ENCODE measurements around the gene ZFP62.

The ZFP62 gene

DNA sequence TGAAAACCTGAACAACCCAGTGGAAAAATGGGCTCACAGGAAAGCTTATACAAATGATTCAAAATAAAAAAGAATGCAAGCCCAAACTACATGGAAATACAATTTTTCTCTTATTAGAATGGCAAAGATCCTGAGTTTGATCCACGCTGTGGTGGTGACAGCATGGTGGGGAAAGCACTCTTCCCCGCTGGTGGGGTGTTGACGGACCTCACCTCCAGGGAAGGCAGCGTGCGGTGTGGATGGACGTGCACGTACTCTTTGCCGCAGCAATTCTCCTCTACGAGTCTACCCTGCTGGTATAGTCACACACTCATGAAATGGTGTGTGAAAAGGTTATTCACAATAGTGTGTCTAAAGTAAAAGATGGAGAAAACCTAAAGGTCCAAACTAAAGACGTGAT, 5.9 kb upstream of the ZFP62 start:
- DNase-seq = no peak

DNA sequence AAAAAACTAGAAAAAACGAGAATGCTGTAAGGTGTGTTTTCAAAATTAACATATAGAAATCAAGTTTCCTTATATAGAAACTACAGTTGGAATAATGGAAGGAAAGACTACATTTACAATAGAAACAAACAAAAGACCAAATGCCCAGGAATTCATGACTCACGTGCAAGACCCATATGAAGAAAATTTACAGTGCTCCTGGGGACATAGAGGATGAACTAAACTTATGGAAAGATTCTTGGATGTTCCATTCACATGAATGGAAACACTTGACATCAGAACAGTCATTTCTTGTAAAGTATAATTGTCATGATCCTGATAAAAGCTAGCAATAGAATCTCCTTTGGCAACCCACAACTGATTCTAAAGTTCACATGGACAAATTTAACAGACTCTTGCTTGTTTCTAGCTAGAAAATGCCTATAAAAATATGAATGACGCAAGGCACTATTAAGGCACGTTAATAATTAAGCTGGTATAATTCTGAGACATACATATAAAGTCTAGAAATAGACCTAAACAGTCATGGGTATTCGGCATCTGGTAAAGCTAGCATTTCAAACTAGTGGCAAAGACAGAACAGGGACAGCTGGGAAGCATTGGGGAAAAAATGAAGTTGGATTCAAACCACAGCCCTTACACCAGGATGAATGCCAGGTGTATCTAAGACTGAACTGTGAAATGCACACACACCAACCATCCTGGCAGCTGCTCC, 5.1 kb upstream of the ZFP62 start:
- no peak for DNase-seq

DNA sequence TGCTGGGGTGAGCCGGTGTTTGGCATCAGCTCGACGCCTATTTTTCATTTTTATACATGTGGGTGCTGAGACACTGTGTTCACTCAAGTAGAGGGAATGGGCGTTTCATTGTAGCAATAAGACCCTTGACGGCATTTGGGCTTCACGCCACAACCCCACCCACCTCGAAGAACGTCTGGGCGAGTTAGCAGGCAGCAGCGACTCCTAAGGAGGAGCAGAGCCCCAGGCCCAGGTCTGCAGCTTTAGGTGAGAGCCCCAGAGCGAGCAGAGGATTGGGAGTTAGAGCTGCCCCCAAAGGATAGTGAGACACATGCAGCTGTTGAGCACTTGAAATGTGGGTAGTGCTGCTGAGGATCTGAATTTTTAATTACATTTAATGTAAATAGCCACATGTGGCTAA, 1.6 kb upstream of the ZFP62 start:
- DNase-seq = no peak

DNA sequence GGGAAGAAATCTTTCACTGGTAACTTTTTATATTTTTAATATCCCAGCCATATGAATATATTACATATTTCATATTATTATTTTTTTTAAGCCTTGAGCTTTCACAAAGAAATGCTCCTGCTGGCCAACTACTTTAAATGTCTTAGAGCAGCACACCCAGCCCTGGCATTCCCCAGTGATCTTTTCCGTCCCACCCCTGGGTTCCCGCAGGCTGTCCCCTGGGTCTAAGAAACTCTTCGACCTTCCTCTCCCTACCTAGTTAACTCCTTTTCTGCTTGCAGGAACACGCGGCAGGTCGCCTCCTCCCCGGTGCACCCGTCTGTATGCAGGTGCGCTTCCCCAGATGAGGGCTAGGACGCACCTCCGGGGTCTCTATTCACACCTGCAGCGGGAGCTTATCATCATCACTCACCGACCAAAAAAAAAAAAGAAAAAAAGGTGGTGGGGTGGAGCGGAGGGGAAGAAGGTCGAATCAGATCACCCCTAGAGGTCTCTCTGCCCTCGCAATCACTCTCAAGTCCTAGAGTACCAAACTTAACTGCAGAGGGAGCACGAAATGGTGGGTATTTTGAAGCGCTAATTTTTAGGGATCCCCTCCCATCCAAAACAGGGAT, 696 bp downstream of the ZFP62 start:
- no peak for DNase-seq

DNA sequence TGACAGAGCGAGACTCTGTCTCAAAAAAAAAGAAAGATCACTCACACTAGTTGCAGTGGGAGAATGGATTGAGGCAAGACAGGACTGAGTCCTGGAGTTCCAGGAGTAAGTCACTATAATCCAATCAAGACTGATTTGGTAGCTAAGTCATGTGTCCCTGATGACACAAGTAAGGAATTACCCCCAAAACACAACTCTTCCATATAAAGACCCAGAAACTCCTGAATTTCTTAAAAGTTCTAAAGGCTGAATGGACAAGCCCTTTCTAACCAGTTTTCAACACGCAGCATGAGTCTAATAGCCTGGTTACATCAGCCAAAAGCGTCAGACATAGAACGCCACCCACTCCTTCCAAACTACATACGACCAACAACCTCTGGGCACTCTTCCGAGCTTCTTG, 2.5 kb downstream of the ZFP62 start:
- no peak for DNase-seq

DNA sequence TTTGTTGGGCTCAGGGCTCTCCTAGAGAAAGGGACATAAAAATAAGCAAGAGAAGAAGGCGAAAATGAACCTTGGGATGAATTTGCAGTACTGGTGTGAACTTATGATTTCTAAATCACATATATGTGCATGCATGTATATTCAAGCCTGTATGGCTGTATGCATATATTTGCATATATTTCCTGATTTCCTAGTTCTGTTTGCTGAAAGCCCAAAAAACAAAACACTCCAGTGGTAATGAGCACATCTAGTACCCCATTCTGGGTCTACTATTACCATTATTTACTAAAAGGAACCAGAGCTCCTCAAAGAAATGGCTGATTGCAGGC, 7.3 kb downstream of the ZFP62 start:
- DNase-seq = no peak

DNA sequence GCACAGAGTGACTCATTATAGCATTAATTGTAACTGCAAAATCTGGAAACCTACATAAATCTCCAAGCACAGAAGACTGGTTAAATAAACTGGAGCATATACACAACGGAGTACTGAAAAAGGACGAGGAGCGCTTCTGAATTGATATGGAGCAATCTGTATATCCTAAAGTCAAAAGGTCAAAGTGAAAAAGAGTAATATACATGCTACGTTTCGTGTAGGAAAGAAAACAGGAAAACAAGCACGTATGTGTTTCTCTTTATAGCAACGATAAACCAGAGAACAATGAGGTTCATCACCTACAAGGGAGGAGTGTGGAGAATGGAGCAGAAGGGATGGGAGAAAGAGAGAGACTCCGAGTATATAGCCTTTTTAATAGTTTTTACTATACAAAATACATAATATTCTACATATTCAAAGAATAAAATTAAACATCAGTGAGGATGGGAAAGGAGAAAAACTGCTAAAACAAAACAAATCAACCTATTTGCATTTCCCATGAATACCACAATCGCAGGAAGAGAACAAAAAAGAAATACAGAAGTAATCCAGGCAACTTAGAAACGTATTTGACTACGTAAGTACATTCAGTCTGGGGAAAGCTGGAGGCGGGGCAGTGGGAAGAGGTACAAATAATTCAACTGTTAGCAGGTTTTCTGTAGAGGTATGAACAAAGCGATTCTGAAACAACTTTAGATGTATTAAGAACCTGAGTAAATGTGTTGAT, 7.8 kb downstream of the ZFP62 start:
- no peak for DNase-seq

DNA sequence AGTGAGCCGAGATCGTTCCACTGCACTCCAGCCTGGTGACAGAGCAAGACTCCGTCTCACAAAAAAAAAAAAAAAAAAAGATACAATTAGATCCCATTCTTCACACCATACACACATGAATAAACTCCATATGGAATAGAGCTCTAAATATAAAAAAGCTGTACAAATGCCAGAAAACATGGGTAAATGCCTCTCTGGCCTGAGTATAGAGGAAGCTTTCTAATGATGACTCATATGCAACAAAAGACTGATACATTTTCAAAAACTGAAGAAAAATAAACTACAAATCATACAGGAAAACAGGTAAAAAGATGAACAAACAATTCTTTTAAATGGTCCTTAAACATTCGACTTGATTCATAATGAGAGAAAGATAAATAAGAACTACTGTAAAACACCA, 8.6 kb downstream of the ZFP62 start:
- no peak for DNase-seq

DNA sequence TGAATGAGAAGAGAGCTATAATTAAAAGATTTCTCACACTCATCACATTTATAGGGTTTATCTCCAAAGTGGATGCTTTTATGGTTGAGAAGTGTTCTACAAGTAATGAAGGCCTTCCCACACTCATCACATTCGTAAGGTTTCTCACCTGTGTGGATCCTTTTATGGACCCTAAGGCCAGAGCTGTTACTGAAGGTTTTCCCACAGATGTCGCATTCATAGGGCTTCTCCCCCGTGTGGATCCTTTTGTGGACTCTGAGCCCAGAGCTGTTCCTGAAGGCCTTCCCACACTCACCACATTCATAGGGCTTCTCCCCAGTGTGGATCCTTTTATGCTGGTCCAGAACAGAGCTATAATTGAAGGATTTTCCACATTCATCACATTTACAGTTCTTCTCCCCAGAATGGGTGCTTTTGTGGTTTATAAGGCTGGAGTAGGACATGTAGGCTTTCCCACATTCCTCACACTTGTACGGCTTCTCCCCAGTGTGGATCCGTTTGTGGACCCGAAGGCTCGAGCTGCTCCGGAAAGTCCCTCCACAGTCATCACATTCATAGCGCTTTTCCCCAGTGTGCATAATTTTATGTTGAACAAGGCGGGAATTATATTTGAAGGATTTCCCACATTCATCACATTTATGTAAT, 10.5 kb downstream of the ZFP62 start:
- no peak for DNase-seq

DNA sequence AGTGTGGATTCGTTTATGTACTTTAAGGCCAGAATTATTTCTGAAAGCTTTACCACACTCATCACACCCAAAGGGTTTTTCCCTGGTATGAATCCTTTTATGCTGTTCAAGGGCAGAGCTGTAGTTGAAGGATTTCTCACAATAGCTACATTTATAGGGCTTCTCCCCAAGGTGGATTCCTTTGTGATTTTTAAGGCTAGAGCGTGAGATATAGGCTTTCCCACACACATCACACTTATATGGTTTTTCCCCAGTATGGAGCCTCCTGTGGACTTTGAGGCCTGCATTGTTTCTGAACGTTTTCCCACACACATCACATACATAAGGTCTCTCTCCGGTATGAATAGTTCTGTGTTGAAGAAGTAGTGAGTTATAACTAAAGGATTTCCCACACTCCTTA, 11.2 kb downstream of the ZFP62 start:
- no peak for DNase-seq

DNA sequence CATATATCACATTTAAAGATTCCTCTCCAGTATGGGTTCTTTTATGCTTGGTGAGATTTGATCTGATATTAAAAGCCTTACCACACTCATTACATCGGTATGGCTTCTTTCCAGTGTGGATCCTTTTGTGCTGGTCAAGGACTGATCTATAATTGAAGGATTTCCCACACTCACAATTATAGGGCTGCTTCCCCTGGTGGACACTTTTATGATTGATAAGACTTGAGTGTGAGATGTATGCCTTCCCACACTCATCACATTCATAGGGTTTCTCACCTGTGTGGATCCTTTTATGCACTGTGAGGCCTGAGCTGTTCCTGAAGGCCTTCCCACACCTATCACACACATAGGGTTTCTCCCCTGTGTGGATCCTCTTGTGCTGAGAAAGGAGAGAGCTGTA, 12.2 kb downstream of the ZFP62 start:
- no peak for DNase-seq

DNA sequence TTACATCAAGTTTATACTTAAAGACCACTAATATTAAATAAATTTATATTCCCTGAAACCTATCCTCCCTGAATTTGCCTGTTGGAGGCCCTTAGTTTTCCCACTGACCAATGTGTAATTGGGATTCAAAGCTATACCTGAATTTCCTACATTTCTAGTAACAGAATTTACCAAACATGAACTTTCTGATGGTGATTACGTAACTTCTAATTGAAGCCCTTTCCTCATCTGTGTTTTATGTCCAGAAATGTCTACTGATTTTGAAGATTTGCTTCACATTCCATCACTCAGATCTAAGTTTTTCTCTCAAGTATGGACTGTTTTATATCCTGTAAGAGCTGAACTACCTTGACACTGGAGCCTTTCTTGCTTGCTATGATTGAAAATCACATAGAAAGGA, 12.8 kb downstream of the ZFP62 start:
- DNase-seq = no peak

DNA sequence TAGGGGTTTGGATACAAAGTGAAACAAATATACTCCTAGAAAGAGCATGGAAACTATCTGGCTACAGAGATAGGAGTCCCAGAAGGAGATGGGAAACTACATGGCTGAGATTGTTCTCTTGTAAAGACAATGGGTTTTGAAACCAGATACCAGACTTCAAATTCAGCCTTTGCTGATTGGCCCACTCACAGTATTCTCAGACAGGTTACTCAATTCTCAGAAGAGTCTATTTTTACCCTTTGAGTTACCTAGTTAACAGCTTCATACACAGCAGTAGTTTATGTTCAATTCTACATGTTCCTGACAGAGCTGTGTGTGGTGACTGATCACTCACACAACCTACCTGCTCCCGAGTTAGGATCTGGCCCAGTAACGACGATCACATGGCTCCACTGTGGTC, 14.1 kb downstream of the ZFP62 start:
- DNase-seq = no peak

DNA sequence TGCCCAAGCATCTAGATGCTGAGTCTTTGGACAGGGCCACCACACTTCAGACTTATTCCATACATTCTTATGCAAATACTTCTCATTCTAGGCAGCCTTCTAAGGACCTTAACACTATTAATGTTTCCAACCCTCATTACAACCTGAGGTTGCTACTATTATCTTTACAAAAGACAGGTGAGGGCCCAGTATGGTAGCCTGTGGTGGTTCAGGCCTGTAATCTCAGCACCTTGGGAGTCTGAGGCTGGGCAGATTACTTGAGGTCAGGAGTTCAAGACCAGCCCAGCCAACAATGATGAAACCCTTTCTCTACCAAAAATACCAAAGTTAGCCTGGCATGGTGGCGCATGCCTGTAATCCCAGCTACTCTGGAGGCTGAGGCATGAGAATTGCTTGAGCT, 16.2 kb downstream of the ZFP62 start:
- DNase-seq = no peak

DNA sequence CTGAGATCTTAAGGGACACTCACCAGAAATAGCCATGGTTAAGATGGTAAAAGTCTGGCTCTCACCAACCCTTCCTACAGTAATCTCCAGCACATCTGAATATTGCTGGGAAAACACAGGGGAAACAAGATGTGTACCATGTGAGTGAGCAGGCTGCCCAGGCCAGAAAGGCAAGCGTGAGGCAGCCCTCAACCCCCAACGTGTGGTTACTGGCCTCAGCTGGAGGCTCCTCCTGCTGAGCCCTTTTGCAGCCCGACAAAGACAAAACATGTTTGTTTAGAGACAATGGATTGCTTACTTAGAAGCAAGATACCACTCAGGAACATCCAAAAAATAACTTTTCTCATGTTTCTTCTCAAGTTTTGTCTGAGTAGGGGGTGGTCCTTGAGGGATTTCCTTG, 16.6 kb downstream of the ZFP62 start:
- no peak for DNase-seq

DNA sequence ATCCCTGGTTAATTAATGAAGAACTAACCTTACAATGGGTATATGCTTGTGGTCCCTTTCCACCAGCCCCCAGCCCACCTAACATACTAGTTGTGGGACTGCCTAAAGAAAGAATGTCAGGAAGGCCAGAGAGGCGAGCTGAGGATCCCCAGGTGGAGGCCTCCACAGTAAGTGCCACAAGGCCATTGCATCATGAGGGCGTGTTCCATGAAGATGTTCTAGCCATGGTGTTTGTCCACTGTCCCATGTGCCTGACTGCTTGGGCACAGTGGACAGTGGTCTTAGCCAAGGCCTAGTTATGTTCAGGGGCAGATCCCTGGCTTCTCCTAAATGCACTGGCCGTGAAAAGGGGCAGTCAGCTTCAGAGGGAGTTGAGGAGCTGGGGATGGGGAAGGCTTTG, 21.1 kb downstream of the ZFP62 start:
- no peak for DNase-seq

DNA sequence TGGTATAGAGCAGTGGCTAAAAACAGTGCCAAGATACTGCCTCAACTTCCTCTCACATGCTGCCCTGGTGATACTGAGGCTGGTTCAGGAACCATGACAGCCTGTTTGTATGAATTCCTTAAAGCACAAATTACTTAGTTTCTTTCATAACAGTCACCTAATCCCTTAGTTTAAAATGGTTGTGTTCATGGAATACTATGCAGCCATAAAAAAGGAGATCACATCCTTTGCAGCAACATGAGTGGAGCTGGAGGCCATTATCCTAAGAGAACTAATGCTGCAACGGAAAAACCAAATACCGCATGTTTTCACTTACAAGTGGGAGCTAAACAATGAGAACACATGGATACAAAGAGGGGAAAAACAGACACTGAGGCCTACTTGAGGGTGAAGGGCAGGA, 21.8 kb downstream of the ZFP62 start:
- DNase-seq = no peak

DNA sequence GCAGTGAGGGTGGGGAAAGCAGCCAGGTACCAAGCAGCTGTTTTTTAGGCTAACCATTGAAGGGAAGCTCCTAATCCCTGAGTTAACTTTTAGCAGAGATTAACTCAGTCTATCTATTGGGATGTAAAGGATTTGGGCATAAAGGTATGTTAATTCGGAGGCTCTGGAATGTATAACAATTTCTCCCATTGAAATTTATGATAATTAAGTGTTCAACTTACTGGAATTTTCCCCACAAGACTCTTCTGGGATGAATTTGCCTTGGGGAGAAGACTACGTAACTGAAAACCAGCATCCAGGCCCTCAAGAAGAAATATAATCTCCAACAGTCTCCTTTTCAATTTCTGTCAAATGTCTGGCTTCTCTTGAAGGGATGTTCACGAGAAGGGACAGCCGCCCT, 23.6 kb downstream of the ZFP62 start:
- DNase-seq = no peak

DNA sequence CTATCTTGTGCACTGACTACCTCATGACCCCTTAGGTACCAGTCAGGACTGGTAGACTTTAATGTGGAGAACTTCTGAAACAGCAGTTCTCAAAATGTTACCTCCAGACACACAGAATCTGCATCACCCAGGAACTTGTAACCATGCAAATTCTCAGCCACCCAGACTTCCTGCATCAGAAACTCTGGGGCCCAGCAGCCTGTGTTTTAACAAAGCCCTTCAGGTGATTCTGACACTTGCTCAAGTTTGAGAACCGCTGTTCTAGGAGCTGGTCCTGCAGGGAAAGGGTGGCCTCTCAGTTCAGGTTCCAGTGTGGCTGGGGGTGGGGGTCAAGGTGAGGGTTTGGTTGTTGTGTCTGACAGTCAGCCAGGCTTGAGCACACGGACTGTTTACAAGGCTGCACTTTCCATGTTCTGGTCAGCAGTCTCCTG, 28.4 kb downstream of the ZFP62 start:
- DNase-seq = no peak

DNA sequence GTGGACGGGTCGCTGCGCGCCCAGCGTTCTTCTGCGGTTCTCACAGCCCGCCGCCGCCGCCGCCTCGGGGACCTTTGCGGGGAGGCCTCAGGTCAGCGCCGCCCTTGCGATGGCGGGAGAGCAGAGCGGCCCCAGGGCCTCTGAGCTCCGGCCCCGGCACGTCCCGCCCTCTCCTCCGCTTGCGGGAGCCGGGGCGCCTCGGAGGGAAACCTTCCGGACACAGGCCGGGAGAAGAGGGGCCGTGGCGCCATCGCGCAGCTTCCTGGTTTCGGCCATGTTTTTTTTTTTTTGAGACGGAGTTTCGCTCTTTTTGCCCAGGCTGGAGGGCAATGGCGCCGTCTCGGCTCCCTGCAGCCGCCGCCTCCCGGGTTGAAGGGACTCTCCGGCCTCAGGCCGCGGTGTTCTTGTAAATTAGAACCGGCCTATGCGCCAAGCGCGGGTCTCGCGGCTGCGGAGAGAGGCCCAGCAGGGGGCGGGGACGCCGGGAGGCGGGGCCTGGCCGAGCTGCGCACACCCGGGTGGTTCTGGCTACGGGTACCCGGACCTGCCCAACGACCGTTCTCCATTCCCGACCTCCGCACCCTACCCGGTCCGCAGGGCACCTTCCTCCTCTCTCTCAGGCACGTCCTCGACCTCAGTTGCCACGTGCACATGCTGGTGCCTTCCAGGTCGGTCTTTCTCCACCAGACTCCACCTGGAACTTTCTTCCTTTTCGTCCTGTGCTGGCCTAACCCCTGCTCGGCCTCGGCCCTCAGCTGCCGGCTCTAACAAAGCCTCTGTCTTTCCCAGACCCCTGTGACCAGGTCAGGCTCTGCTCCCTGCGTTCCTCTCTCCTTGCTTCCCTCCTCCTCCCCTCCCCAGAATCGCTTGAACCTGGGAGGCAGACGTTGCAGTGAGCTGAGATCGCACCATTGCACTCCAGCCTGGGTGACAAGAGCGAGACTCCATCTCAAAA, 29.7 kb downstream of the ZFP62 start:
- DNase-seq = peak; percentile 65

DNA sequence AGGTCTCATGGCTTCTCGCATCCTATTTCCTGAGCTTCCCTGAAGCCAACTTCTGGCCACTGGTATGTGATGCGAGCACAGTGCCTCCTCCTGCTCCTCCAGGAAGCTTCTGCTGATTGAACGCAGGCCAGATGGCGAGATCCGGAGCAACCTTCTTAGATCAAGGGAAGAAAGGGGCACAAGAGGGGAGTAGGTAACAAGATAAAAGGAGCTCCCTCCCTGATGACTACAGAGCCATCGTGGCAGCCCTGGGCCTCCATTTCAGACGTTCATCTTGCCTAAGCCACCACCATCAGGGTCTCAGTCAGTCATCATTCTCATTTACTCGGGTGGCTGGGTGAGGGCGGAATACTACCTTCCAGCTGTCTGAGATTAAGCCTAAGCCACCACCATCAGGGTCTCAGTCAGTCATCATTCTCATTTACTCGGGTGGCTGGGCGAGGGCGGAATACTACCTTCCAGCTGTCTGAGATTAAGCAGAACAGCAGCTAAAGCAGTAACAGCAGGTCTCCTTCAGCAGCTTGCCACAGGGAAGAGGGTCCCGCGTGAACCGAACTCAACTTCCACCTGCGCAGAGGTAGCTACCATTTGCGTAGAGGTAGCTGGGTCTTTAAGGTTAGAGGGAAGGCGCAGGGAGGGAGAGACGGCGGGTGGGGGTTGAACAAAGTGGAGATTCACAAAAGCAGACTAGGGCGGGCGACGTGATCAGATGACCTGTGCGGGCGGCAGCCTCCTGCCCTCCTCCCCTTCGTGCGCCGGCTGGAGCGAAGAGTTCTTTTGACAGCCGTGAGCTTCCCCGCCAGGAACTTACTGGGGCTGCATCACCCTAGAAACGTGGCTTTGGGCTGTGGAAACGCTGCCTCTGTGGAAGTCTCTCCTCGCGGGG, 30.6 kb downstream of the ZFP62 start:
- peak; percentile 55 for DNase-seq

DNA sequence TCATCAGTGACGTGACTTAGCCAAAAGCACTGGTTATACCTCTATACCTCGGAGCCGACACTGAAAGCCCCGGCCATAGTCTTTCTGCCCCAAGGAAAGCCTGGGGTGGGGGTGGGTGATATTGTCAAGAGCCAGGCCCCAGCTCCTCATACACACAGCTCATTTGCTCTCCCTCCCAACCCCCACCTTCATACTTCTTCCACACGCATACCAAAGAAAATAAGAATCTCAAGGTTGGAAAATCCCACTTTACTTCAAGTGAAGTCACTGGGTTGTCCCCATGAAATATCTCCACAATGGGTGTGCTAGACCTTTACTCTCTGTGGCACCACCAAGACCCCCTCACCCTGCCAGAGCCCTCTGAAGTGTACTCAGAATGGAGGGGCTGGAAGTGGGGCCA, 31.4 kb downstream of the ZFP62 start:
- no peak for DNase-seq

Data from activated T-cell treated with anti-CD3 and anti-CD28 coated beads for 4 hours (primary cell).